Measurements from ENCODE around the gene NDUFAF7.
"Not testable (repeated sequence)": the region's sequence is repeated elsewhere in the genome, so short reads cannot be mapped to it uniquely, and the experiment has no call there.

Gene NDUFAF7

DNA sequence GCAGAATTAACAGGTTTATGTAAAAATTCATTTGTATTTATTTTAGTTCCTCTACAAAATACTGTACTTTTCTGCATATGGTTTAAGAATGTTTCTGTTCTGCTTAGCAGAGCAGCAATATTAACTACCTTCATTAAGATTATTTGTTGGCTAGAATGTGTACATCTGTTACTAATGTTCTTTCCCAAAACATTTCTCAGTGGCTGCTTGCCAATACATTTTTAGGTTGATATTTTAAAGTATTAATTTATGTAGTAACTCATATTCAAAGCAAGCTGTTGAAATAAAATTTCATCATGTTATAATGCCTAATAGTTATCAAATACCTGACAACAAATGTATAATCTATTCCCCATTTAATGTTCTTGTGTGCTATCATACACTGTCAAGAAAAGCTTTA is 52.9 kb downstream of the NDUFAF7 start:
- no peak for DNase-seq

DNA sequence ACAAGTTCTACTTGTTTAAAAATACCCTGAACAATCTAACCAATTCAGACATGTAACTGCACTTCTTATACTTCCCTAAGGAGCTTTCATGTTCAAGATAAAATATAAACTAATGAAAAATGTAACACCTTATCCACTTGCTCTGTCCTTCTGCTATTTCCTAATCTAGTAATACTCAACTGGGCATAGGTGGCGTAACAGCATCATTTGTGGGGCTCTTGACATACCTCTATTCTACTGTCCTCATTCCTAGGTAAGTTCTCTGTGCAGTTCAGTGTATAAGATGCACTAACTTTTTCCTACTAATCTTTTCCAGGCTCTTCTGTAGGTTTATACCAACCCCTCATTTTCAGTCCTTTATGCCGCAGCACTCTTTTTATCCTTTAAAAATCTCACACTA is 56.5 kb downstream of the NDUFAF7 start:
- DNase-seq, result no peak

- DNase-seq, result no peak
Observed at GRCh38 chr2:37291680-37292079, 60.2 kb downstream of the NDUFAF7 start.

- DNase-seq, result not testable (repeated sequence)
Observed at GRCh38 chr2:37294858-37295257, 63.4 kb downstream of the NDUFAF7 start.

- DNase-seq, result no peak
Observed at GRCh38 chr2:37295469-37296073, 64.1 kb downstream of the NDUFAF7 start.

GRCh38 chr2:37297632-37298031 is 66.2 kb downstream of the NDUFAF7 start:
- DNase-seq, result no peak
